Karpas-422 (cell line): ENCODE results near the gene ITGAX. TPM values are rescaled to one million over a fixed set of nuclear protein-coding genes. Genes with fewer than 3 reads are reported as not detected.

Experiments
- DNase-seq: peaks from one replicate; pipeline ENCODE4 v3.0.0-alpha.2; 2015
- H2AFZ ChIP-seq: fragments of 200-600 bp; sonication (generic); 2 replicates; pipeline ENCODE4 v1.6.1; 2014; ENCODE audit warnings: antibody characterized with exemption, low read length, mixed read lengths
- H3K27ac ChIP-seq: fragments of 200-600 bp; sonication (generic); 2 replicates; pipeline ENCODE4 v1.5.1; 2014; ENCODE audit warnings: mild to moderate bottlenecking, low read length, moderate library complexity
- H3K27me3 ChIP-seq: fragments of 200-600 bp; sonication (generic); 2 replicates; pipeline ENCODE4 v1.6.1; 2014; ENCODE audit warnings: low read length, mixed read lengths
- H3K36me3 ChIP-seq: fragments of 200-600 bp; sonication (generic); 2 replicates; pipeline ENCODE4 v1.6.1; 2014; ENCODE audit warnings: low read length, mixed read lengths; ENCODE audit not compliant: insufficient read depth
- H3K4me1 ChIP-seq: fragments of 200-600 bp; sonication (generic); 2 replicates; pipeline ENCODE4 v1.6.1; 2014; ENCODE audit warnings: mild to moderate bottlenecking, low read length, mixed read lengths
- H3K4me2 ChIP-seq: fragments of 200-600 bp; sonication (generic); 2 replicates; pipeline ENCODE4 v1.6.1; 2014; ENCODE audit warnings: low read length, low read depth, mild to moderate bottlenecking; ENCODE audit not compliant: poor library complexity, severe bottlenecking
- H3K4me3 ChIP-seq: fragments of 200-600 bp; sonication (generic); 2 replicates; pipeline ENCODE4 v1.5.1; 2014; ENCODE audit warnings: mild to moderate bottlenecking, antibody characterized with exemption, low read length, mixed read lengths
- H3K79me2 ChIP-seq: fragments of 200-600 bp; sonication (generic); 2 replicates; pipeline ENCODE4 v1.6.1; 2014; ENCODE audit warnings: mild to moderate bottlenecking, low read length, mixed read lengths
- H3K9ac ChIP-seq: fragments of 200-600 bp; sonication (generic); 2 replicates; pipeline ENCODE4 v1.6.0; 2014; ENCODE audit warnings: low read length
- H3K9me2 ChIP-seq: fragments of 200-600 bp; sonication (generic), shearing (Covaris generic); replicated peaks from 2 replicates; pipeline ENCODE4 v1.6.0; 2014; ENCODE audit warnings: mild to moderate bottlenecking, low read length, moderate library complexity; ENCODE audit not compliant: insufficient read depth
- H3K9me3 ChIP-seq: fragments of 300-700, 200-600 bp; sonication (generic); 2 replicates; pipeline ENCODE4 v1.6.1; 2014; ENCODE audit warnings: low read length, mixed read lengths
- H4K20me1 ChIP-seq: fragments of 200-600 bp; sonication (generic); 2 replicates; pipeline ENCODE4 v1.6.1; 2014; ENCODE audit warnings: mild to moderate bottlenecking, antibody characterized with exemption, low read length, low read depth; ENCODE audit not compliant: insufficient read depth
- total RNA-seq: library from RNA; depleted of rRNA; stranded (reverse); fragments of >200 nt; shearing (Covaris generic); gene quantifications from 2 replicates; pipeline ENCODE4 v1.2.3, GENCODE V29; 2014; ENCODE audit warnings: low replicate concordance

ITGAX gene
- total RNA-seq, 1 experiment from 2014 or later = 0.52 TPM

- H3K36me3 ChIP-seq = no peaks in the 10 kb centered on the region
- no peaks in the 10 kb centered on the region for H3K9me3 ChIP-seq
- no peak overlapping the region for H3K9ac ChIP-seq
- no peaks in the 10 kb centered on the region for H3K79me2 ChIP-seq
- H3K4me1 ChIP-seq = no peaks in the 10 kb centered on the region
- H3K4me2 ChIP-seq = no peak overlapping the region
- H3K27me3 ChIP-seq = no peaks in the 10 kb centered on the region
- no peak overlapping the region for H3K4me3 ChIP-seq
- no peak overlapping the region for H2AFZ ChIP-seq
- H4K20me1 ChIP-seq = no peaks in the 10 kb centered on the region
- H3K9me2 ChIP-seq = no peaks in the 10 kb centered on the region
- no peak overlapping the region for H3K27ac ChIP-seq
- no peak for DNase-seq
Measured at GRCh38 chr16:31362476-31363405, 7.8 kb downstream of the ITGAX start.

GRCh38 chr16:31363721-31364120 is 8.7 kb downstream of the ITGAX start:
- Histone ChIP-seq H3K36me3 (no peaks in the 10 kb centered on the region), H3K27ac (no peak overlapping the region), H3K4me1 (no peaks in the 10 kb centered on the region), H3K79me2 (no peaks in the 10 kb centered on the region), H3K4me2 (no peak overlapping the region), H4K20me1 (no peaks in the 10 kb centered on the region), H3K27me3 (no peaks in the 10 kb centered on the region), H3K9ac (no peak overlapping the region), H3K4me3 (no peak overlapping the region), H2AFZ (no peak overlapping the region), H3K9me2 (no peaks in the 10 kb centered on the region), H3K9me3 (no peaks in the 10 kb centered on the region)
- DNase-seq = no peak

GRCh38 chr16:31364421-31364820 is 9.4 kb downstream of the ITGAX start:
- Histone ChIP-seq H3K4me2 (no peak overlapping the region), H3K79me2 (no peaks in the 10 kb centered on the region), H3K9ac (no peak overlapping the region), H3K4me1 (no peaks in the 10 kb centered on the region), H2AFZ (no peak overlapping the region), H3K9me2 (no peaks in the 10 kb centered on the region), H3K36me3 (no peaks in the 10 kb centered on the region), H4K20me1 (no peaks in the 10 kb centered on the region), H3K27me3 (no peaks in the 10 kb centered on the region), H3K9me3 (no peaks in the 10 kb centered on the region), H3K4me3 (no peak overlapping the region), H3K27ac (no peak overlapping the region)
- DNase-seq = no peak

- Histone ChIP-seq H2AFZ (no peak overlapping the region), H3K4me2 (no peak overlapping the region), H4K20me1 (no peaks in the 10 kb centered on the region), H3K9ac (no peak overlapping the region), H3K4me1 (no peaks in the 10 kb centered on the region), H3K27me3 (no peaks in the 10 kb centered on the region), H3K79me2 (no peaks in the 10 kb centered on the region), H3K9me3 (no peaks in the 10 kb centered on the region), H3K36me3 (no peaks in the 10 kb centered on the region), H3K4me3 (no peak overlapping the region), H3K27ac (no peak overlapping the region), H3K9me2 (no peaks in the 10 kb centered on the region)
- DNase-seq = no peak
Measured at GRCh38 chr16:31365131-31365865, 10.3 kb downstream of the ITGAX start.

GRCh38 chr16:31367853-31368252 is 12.9 kb downstream of the ITGAX start:
- no peak overlapping the region for H3K27ac ChIP-seq
- H3K9me2 ChIP-seq = no peaks in the 10 kb centered on the region
- no peaks in the 10 kb centered on the region for H3K4me1 ChIP-seq
- H3K9me3 ChIP-seq = no peaks in the 10 kb centered on the region
- H3K4me3 ChIP-seq = no peak overlapping the region
- H3K79me2 ChIP-seq = no peaks in the 10 kb centered on the region
- H3K27me3 ChIP-seq = no peaks in the 10 kb centered on the region
- no peak overlapping the region for H3K4me2 ChIP-seq
- DNase-seq = no peak
- no peaks in the 10 kb centered on the region for H3K36me3 ChIP-seq
- H2AFZ ChIP-seq = no peak overlapping the region
- no peak overlapping the region for H3K9ac ChIP-seq
- no peaks in the 10 kb centered on the region for H4K20me1 ChIP-seq

- no peak overlapping the region for H3K4me2 ChIP-seq
Measured at GRCh38 chr16:31371008-31371407, 16.0 kb downstream of the ITGAX start.

GRCh38 chr16:31371619-31372484 is 16.9 kb downstream of the ITGAX start:
- H3K9ac ChIP-seq = no peak overlapping the region
- no peak for DNase-seq
- H3K9me2 ChIP-seq = no peaks in the 10 kb centered on the region
- no peak overlapping the region for H2AFZ ChIP-seq
- H3K4me1 ChIP-seq = no peaks in the 10 kb centered on the region
- no peak overlapping the region for H3K4me3 ChIP-seq
- no peaks in the 10 kb centered on the region for H3K36me3 ChIP-seq
- H3K9me3 ChIP-seq = no peaks in the 10 kb centered on the region
- no peak overlapping the region for H3K4me2 ChIP-seq
- no peaks in the 10 kb centered on the region for H3K27me3 ChIP-seq
- H3K27ac ChIP-seq = no peak overlapping the region
- no peaks in the 10 kb centered on the region for H3K79me2 ChIP-seq
- no peaks in the 10 kb centered on the region for H4K20me1 ChIP-seq

More at GRCh38 chr16:31371008-31371407, 16.0 kb downstream of the ITGAX start:
- no peaks in the 10 kb centered on the region for H4K20me1 ChIP-seq
- H3K4me1 ChIP-seq = no peaks in the 10 kb centered on the region
- no peak overlapping the region for H3K4me3 ChIP-seq
- no peaks in the 10 kb centered on the region for H3K79me2 ChIP-seq
- H3K36me3 ChIP-seq = no peaks in the 10 kb centered on the region
- no peaks in the 10 kb centered on the region for H3K9me3 ChIP-seq
- no peak overlapping the region for H2AFZ ChIP-seq
- H3K9me2 ChIP-seq = no peaks in the 10 kb centered on the region
- no peak overlapping the region for H3K9ac ChIP-seq
- no peak for DNase-seq
- no peaks in the 10 kb centered on the region for H3K27me3 ChIP-seq
- no peak overlapping the region for H3K27ac ChIP-seq

- no peak for DNase-seq
- Histone ChIP-seq H3K27me3 (no peaks in the 10 kb centered on the region), H3K9me2 (no peaks in the 10 kb centered on the region), H3K27ac (no peak overlapping the region), H3K4me1 (no peaks in the 10 kb centered on the region), H3K36me3 (no peaks in the 10 kb centered on the region), H3K4me3 (no peak overlapping the region), H2AFZ (no peak overlapping the region), H4K20me1 (no peaks in the 10 kb centered on the region), H3K4me2 (no peak overlapping the region), H3K9ac (no peak overlapping the region), H3K9me3 (no peaks in the 10 kb centered on the region), H3K79me2 (no peaks in the 10 kb centered on the region)
Measured at GRCh38 chr16:31373235-31373634, 18.3 kb downstream of the ITGAX start.
